ENCODE measurements around the gene ALDH1L1. TPM values are rescaled to one million over a fixed set of nuclear protein-coding genes. Genes with fewer than 3 reads are reported as not detected.
A peak's percentile ranks its signal among the peaks of the same experiment; 100 is the strongest.

The ALDH1L1 gene
- total RNA-seq, 4 donors from 2014 or later, result 2.3 to 8.1 (median 6.0) TPM

DNA sequence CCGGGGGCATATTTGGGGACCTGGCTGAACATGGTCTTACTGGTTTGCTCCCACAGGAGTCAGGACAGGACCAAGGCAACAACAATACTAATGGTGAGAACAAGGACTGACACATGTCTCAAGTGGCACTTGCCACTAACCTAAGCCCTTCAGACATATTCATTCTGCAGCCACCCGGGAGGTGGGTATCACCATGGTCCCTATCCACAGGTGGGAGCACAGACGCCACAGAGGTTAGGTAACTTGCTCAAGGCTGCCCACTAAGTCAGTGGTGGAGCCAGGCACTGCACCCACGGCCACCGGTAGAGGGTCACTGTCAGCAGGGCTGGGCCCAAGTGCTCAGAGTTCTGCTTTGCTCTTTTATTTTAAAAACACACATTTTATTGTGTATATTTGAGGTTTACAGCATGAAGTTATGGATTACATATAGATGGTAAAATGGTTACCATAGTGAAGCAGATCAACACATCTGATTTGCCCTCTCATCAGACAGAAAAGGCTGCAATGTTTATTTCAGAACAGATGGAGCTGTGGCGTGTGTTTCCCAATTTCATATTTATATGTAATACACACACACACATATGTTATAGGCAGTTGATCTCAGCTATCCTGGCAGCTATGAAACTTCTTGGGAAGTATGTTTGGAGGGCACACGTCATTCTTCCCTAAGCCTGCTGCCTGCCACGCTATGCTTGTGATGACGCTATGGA is 66.5 kb downstream of the ALDH1L1 start:
- WGBS, 2 donors, result 80 to 84% methylated on average over 9 of the region's 9 CpGs
- peak in 1 of 2 donors; percentile 59 for DNase-seq (ENCODE audit: low spot score in 2 of 2)
- no peak overlapping the region for H3K4me3 ChIP-seq (ENCODE audit: low read depth, poor library complexity, severe bottlenecking)
- intact Hi-C loops (cut with DNase I; ENCODE audit: low total_unique reads), result no loop called here
- TF ChIP-seq POLR2A (IDR thresholded peaks at IDR 0.05), result no peak
- TF ChIP-seq, protein P1, sequence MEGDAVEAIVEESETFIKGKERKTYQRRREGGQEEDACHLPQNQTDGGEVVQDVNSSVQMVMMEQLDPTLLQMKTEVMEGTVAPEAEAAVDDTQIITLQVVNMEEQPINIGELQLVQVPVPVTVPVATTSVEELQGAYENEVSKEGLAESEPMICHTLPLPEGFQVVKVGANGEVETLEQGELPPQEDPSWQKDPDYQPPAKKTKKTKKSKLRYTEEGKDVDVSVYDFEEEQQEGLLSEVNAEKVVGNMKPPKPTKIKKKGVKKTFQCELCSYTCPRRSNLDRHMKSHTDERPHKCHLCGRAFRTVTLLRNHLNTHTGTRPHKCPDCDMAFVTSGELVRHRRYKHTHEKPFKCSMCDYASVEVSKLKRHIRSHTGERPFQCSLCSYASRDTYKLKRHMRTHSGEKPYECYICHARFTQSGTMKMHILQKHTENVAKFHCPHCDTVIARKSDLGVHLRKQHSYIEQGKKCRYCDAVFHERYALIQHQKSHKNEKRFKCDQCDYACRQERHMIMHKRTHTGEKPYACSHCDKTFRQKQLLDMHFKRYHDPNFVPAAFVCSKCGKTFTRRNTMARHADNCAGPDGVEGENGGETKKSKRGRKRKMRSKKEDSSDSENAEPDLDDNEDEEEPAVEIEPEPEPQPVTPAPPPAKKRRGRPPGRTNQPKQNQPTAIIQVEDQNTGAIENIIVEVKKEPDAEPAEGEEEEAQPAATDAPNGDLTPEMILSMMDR (IDR thresholded peaks at IDR 0.05), result no peak

DNA sequence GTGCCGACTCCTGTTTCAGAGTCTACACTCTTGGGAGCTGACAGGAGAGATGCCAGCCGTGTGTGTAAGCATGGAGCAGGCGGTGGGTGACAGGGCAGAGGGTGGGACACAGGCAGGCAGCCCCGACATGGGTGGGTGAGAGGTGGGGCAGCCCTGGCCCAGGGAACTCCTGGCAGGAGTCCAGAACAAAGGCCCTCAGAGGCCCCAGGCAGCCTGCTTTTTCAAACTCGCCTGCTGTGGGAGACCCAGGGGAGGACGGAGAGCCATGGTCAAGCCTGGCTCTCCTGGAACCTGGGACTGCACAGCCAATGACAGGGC is 67.2 kb downstream of the ALDH1L1 start:
- TF ChIP-seq POLR2A (IDR thresholded peaks at IDR 0.05), result no peak
- TF ChIP-seq, protein P1 (IDR thresholded peaks at IDR 0.05), result no peak
- H3K4me3 ChIP-seq (ENCODE audit: low read depth, poor library complexity, severe bottlenecking), result no peak overlapping the region
- 78 to 81% methylated on average over 6 of the region's 6 CpGs for WGBS, 2 donors
- intact Hi-C loops (cut with DNase I; ENCODE audit: low total_unique reads), result no loop called here
- DNase-seq (ENCODE audit: low spot score in 2 of 2), result peak in 1 of 2 donors; percentile 74

- intact Hi-C loops (cut with DNase I; ENCODE audit: low total_unique reads), result no loop called here
- 94 to 96% methylated on average over 11 to 13 of the region's 13 CpGs for WGBS, 2 donors
- TF ChIP-seq, protein P1 (IDR thresholded peaks at IDR 0.05), result no peak
- TF ChIP-seq POLR2A (IDR thresholded peaks at IDR 0.05), result no peak
- no peak overlapping the region for H3K4me3 ChIP-seq (ENCODE audit: low read depth, poor library complexity, severe bottlenecking)
- peak in 1 of 2 donors; percentile 83 for DNase-seq (ENCODE audit: low spot score in 2 of 2)
Observed at GRCh38 chr3:126112531-126113237, 67.7 kb downstream of the ALDH1L1 start.

GRCh38 chr3:126111566-126112475 is 68.6 kb downstream of the ALDH1L1 start:
- no peak for TF ChIP-seq POLR2A (IDR thresholded peaks at IDR 0.05)
- TF ChIP-seq, protein P1 (IDR thresholded peaks at IDR 0.05), result no peak
- DNase-seq (ENCODE audit: low spot score in 2 of 2), result peak in 1 of 2 donors; percentile 61
- intact Hi-C loops (cut with DNase I; ENCODE audit: low total_unique reads), result no loop called here
- 90 to 93% methylated on average over 17 to 18 of the region's 18 CpGs for WGBS, 2 donors
- no peak overlapping the region for H3K4me3 ChIP-seq (ENCODE audit: low read depth, poor library complexity, severe bottlenecking)

- peak in 1 of 2 donors; percentile 63 for DNase-seq (ENCODE audit: low spot score in 2 of 2)
- intact Hi-C loops (cut with DNase I; ENCODE audit: low total_unique reads), result no loop called here
Observed at GRCh38 chr3:126111126-126111551, 69.2 kb downstream of the ALDH1L1 start.

More at GRCh38 chr3:126111126-126111551, 69.2 kb downstream of the ALDH1L1 start:
- H3K4me3 ChIP-seq (ENCODE audit: low read depth, poor library complexity, severe bottlenecking), result no peak overlapping the region
- TF ChIP-seq, protein P1 (IDR thresholded peaks at IDR 0.05), result no peak
- TF ChIP-seq POLR2A (IDR thresholded peaks at IDR 0.05), result no peak
- 74 to 77% methylated on average over 8 to 10 of the region's 10 CpGs for WGBS, 2 donors
